Stomach (tissue), 9 donors: ENCODE data around the gene LSM14A. TPM values are rescaled to one million over a fixed set of nuclear protein-coding genes. Genes with fewer than 3 reads are reported as not detected.
"Not testable (repeated sequence)": the region's sequence is repeated elsewhere in the genome, so short reads cannot be mapped to it uniquely, and the experiment has no call there.

Experiments used
- DNase-seq, 2 donors: peaks; one replicate each; pipeline versions ENCODE4 v3.0.0 to v3.0.0-alpha.2; 2013 to 2019
- H3K27ac ChIP-seq, 5 donors: fragments of 200-600 bp in 4 of 5; sonication (generic) in 4 of 5; one replicate each; pipeline ENCODE4 v1.5.1; 2013 to 2019; ENCODE audit warnings: mild to moderate bottlenecking in 1 of 5, moderate library complexity in 1 of 5
- H3K27me3 ChIP-seq, 3 donors: fragments of 200-600 bp; sonication (generic); one replicate each; pipeline ENCODE4 v1.5.1; 2017 to 2019; ENCODE audit warnings: mixed run types in 1 of 3
- H3K36me3 ChIP-seq, 4 donors: fragments of 200-600 bp; sonication (generic); 1 replicate in 3 of 4; 2 replicates in 1 of 4; pipeline ENCODE4 v1.5.1; 2016 to 2019
- H3K4me1 ChIP-seq, 4 donors: fragments of 200-600 bp; sonication (generic); one replicate each; pipeline ENCODE4 v1.5.1; 2016 to 2019
- H3K4me3 ChIP-seq, 4 donors: fragments of 200-600 bp; sonication (generic) in 3 of 4; one replicate each; pipeline ENCODE4 v1.5.1; 2016 to 2019; ENCODE audit warnings: mild to moderate bottlenecking in 1 of 4
- H3K9me3 ChIP-seq, 4 donors: fragments of 200-600 bp; sonication (generic); one replicate each; pipeline ENCODE4 v1.5.1; 2016 to 2019
- CTCF ChIP-seq, 7 experiments: fragments of 450-650 bp in 4 of 7; fragments of 200-600 bp in 3 of 7; sonication (generic) in 3 of 7; IDR thresholded peaks; one replicate each; pipeline ENCODE4 v1.5.1; 2016 to 2019; ENCODE audit warnings: antibody characterized with exemption in 7 of 7, control low read depth in 2 of 7, mild to moderate bottlenecking in 1 of 7
- EP300 ChIP-seq: sonication (generic); formaldehyde crosslinking; IDR thresholded peaks from one replicate; pipeline ENCODE4 v1.6.1; 2017; ENCODE audit warnings: antibody characterized with exemption
- POLR2A ChIP-seq, 4 donors: fragments of 450-650 bp; IDR thresholded peaks; one replicate each; pipeline ENCODE4 v1.6.1; 2016; ENCODE audit warnings: antibody characterized with exemption in 4 of 4, control low read depth in 2 of 4, mild to moderate bottlenecking in 1 of 4, moderate library complexity in 1 of 4
- POLR2AphosphoS5 ChIP-seq, 3 donors: sonication (generic); formaldehyde crosslinking; IDR thresholded peaks; one replicate each; pipeline ENCODE4 v1.6.1; 2016; ENCODE audit warnings: antibody characterized with exemption in 3 of 3
- WGBS, 5 donors: extraction: QIAGEN DNeasy Blood & Tissue Kit in 3 of 5; methylation state at CpG; one replicate each; pipeline versions ENCODE4 v1.1.5 to v1.1.7; 2013 to 2018; 5-methylcytosine and 5-hydroxymethylcytosine counted together
- intact Hi-C: fragments of 100-400 bp; cut with DNase I; formaldehyde crosslinking; loops from one replicate; pipeline ENCODE4 v1.15.1; 2023; ENCODE audit warnings: low total_unique reads
- polyA plus RNA-seq, 3 donors: library from polyadenylated mRNA; stranded (reverse); fragments of 200-250 nt; gene quantifications; one replicate each; pipeline ENCODE4 v1.2.3, GENCODE V29; 2013
- total RNA-seq, 5 donors: library from RNA; depleted of rRNA; stranded (reverse); fragments of >200 nt; gene quantifications; one replicate each; pipeline versions ENCODE4 v1.1.0 to v1.2.3, GENCODE V29; 2014 to 2016
- donor health status: healthy with polysubstance abuse.
- donor health status: Bipolar disorder and iron deficiency.
- donor health status: healthy.

The LSM14A gene
- total and polyA plus RNA-seq, 8 donors, result 38.4 to 227 (median 111) TPM

- Histone ChIP-seq H3K36me3 (peaks cover 12 to 30% (median 29%) of the 10 kb centered on the region in 4 donors), H3K4me3 (no peak overlapping the region), H3K27ac (no peak overlapping the region), H3K27me3 (no peaks in the 10 kb centered on the region), H3K4me1 (peaks cover 21 to 66% (median 41%) of the 10 kb centered on the region in 4 donors), H3K9me3 (no peaks in the 10 kb centered on the region)
- TF ChIP-seq CTCF (IDR thresholded peaks at IDR 0.05) (no peak), EP300 (no peak), POLR2AphosphoS5 (IDR thresholded peaks at IDR 0.05) (no peak), POLR2A (IDR thresholded peaks at IDR 0.05) (no peak)
- WGBS, 5 donors, result 62 to 73% (median 66%) methylated on average over 3 of the region's 3 CpGs
- intact Hi-C loops, result no loop called here
- no peak for DNase-seq
Measured at GRCh38 chr19:34191355-34191962, 19.2 kb downstream of the LSM14A start.

- Histone ChIP-seq H3K36me3 (peaks cover 30 to 50% (median 49%) of the 10 kb centered on the region in 4 donors), H3K9me3 (no peaks in the 10 kb centered on the region), H3K27ac (no peak overlapping the region), H3K27me3 (no peaks in the 10 kb centered on the region), H3K4me1 (peaks cover 12 to 47% (median 28%) of the 10 kb centered on the region in 4 donors), H3K4me3 (no peak overlapping the region)
- no peak for DNase-seq
- intact Hi-C loops, result no loop called here
- no peak for TF ChIP-seq CTCF (IDR thresholded peaks at IDR 0.05)
- no peak for TF ChIP-seq POLR2AphosphoS5 (IDR thresholded peaks at IDR 0.05)
- no peak for TF ChIP-seq POLR2A (IDR thresholded peaks at IDR 0.05)
- TF ChIP-seq EP300, result no peak
- 88 to 93% (median 89%) methylated on average over 2 of the region's 2 CpGs for WGBS, 5 donors
Measured at GRCh38 chr19:34193439-34193838, 21.1 kb downstream of the LSM14A start.

GRCh38 chr19:34193876-34194275 is 21.6 kb downstream of the LSM14A start:
- Histone ChIP-seq H3K27ac (no peak overlapping the region), H3K4me3 (no peak overlapping the region), H3K27me3 (no peaks in the 10 kb centered on the region), H3K9me3 (no peaks in the 10 kb centered on the region), H3K4me1 (peaks cover 9 to 42% (median 25%) of the 10 kb centered on the region in 4 donors), H3K36me3 (peaks cover 34 to 55% (median 53%) of the 10 kb centered on the region in 4 donors)
- intact Hi-C loops, result no loop called here
- no peak for DNase-seq
- WGBS, 5 donors, result 85 to 95% (median 87%) methylated on average over 4 of the region's 4 CpGs
- no peak for TF ChIP-seq POLR2A (IDR thresholded peaks at IDR 0.05)
- no peak for TF ChIP-seq CTCF (IDR thresholded peaks at IDR 0.05)
- TF ChIP-seq EP300, result no peak
- no peak for TF ChIP-seq POLR2AphosphoS5 (IDR thresholded peaks at IDR 0.05)

GRCh38 chr19:34201133-34201532 is 28.8 kb downstream of the LSM14A start:
- WGBS, 5 donors, result 86 to 99% (median 93%) methylated on average over 6 of the region's 6 CpGs
- Histone ChIP-seq H3K9me3 (no peaks in the 10 kb centered on the region), H3K4me3 (no peak overlapping the region), H3K36me3 (peaks cover 30 to 84% (median 76%) of the 10 kb centered on the region in 4 donors), H3K27me3 (no peaks in the 10 kb centered on the region), H3K4me1 (no peaks in the 10 kb centered on the region), H3K27ac (no peak overlapping the region)
- intact Hi-C loops, result no loop called here
- TF ChIP-seq POLR2A (IDR thresholded peaks at IDR 0.05) (no peak), EP300 (no peak), CTCF (IDR thresholded peaks at IDR 0.05) (no peak), POLR2AphosphoS5 (IDR thresholded peaks at IDR 0.05) (no peak)
- no peak for DNase-seq

GRCh38 chr19:34205324-34205723 is 33.0 kb downstream of the LSM14A start:
- H3K4me1 ChIP-seq, H3K27me3 ChIP-seq, intact Hi-C loops, H3K27ac ChIP-seq, DNase-seq, H3K9me3 ChIP-seq, H3K4me3 ChIP-seq: not testable (repeated sequence)
- 91 to 98% (median 95%) methylated on average over 7 of the region's 7 CpGs for WGBS, 5 donors
- peaks cover 17 to 82% (median 69%) of the 10 kb centered on the region in 4 donors for H3K36me3 ChIP-seq
